Liver (tissue), 3 donors: ENCODE data around the gene KIRREL3.

Experiments used
- ATF3 ChIP-seq: IDR thresholded peaks from 2 replicates; pipeline ENCODE4 v1.6.1; 2016; ENCODE audit warnings: antibody characterized with exemption
- CTCF ChIP-seq: fragments of 150-350 bp; IDR thresholded peaks from 2 replicates; pipeline ENCODE4 v1.5.1; 2017; ENCODE audit warnings: improper control_type of control experiment, low read depth, low read length; ENCODE audit not compliant: missing input control
- EGR1 ChIP-seq, 2 donors: IDR thresholded peaks; 2 replicates each; pipeline ENCODE4 v1.6.1; 2016 to 2018; ENCODE audit warnings: antibody characterized with exemption in 2 of 2, low read depth in 2 of 2
- FOXA1 ChIP-seq: IDR thresholded peaks from 2 replicates; pipeline ENCODE4 v1.6.1; 2016; ENCODE audit warnings: antibody characterized with exemption
- GABPA ChIP-seq, 2 donors: IDR thresholded peaks in 1 of 2; conservative IDR thresholded peaks in 1 of 2; 2 replicates each; pipeline ENCODE4 v1.6.1; 2016; ENCODE audit warnings: antibody characterized with exemption in 2 of 2, mild to moderate bottlenecking in 1 of 2, moderate library complexity in 1 of 2
- HNF4G ChIP-seq: IDR thresholded peaks from 2 replicates; pipeline ENCODE4 v1.6.1; 2016; ENCODE audit warnings: antibody characterized with exemption
- JUND ChIP-seq, 2 donors: IDR thresholded peaks; 2 replicates each; pipeline ENCODE4 v1.6.1; 2016; ENCODE audit warnings: antibody characterized with exemption in 2 of 2
- MAX ChIP-seq: IDR thresholded peaks from 2 replicates; pipeline ENCODE4 v1.6.1; 2016; ENCODE audit warnings: antibody characterized with exemption
- RAD21 ChIP-seq, 2 donors: IDR thresholded peaks; 2 replicates each; pipeline ENCODE4 v1.6.1; 2016; ENCODE audit warnings: antibody characterized with exemption in 2 of 2, mild to moderate bottlenecking in 2 of 2
- REST ChIP-seq: IDR thresholded peaks from 2 replicates; pipeline ENCODE4 v1.6.1; 2016; ENCODE audit warnings: antibody characterized with exemption, mild to moderate bottlenecking
- TAF1 ChIP-seq: conservative IDR thresholded peaks from 2 replicates; pipeline ENCODE4 v1.6.1; 2016; ENCODE audit warnings: antibody characterized with exemption, mild to moderate bottlenecking
- ZBTB33 ChIP-seq: IDR thresholded peaks from 2 replicates; pipeline ENCODE4 v1.6.1; 2016; ENCODE audit warnings: antibody characterized with exemption
- donor health status: healthy.
- donor health status: healthy.

GRCh38 chr11:126896025-126896424, 104.5 kb downstream of the KIRREL3 start:
- TF ChIP-seq CTCF (no peak), JUND (IDR thresholded peaks at IDR 0.05) (no peak), REST (no peak), TAF1 (no peak), RAD21 (IDR thresholded peaks at IDR 0.05) (no peak), GABPA (IDR thresholded peaks at IDR 0.05 in 1 of 2, conservative IDR thresholded peaks at IDR 0.05 in 1 of 2) (no peak), MAX (no peak), FOXA1 (no peak), EGR1 (IDR thresholded peaks at IDR 0.05; ENCODE audit: low read depth in 2 of 2) (no peak), ZBTB33 (no peak), ATF3 (no peak), HNF4G (no peak)
